K562 (cell line): ENCODE data around the gene ZDHHC12. TPM values are rescaled to one million over a fixed set of nuclear protein-coding genes. Genes with fewer than 3 reads are reported as not detected.

Experiments
- HDAC1 ChIP-seq, 2 experiments: fragments of 450-650 bp; IDR thresholded peaks; 2 replicates each; pipeline ENCODE4 v1.6.1; 2016 to 2017; ENCODE audit warnings: inconsistent platforms in 1 of 2, mild to moderate bottlenecking in 1 of 2, moderate library complexity in 1 of 2
- MEF2A ChIP-seq: IDR thresholded peaks from 2 replicates; pipeline ENCODE4 v1.6.1; 2011; ENCODE audit warnings: low read depth, mild to moderate bottlenecking, low read length, moderate library complexity; ENCODE audit not compliant: control insufficient read depth
- RAD21 ChIP-seq, 2 experiments: fragments of 250-450 bp in 1 of 2; fragments of 450-650 bp in 1 of 2; sonication (Bioruptor Pico) in 1 of 2; formaldehyde crosslinking in 1 of 2; IDR thresholded peaks in 1 of 2; conservative IDR thresholded peaks in 1 of 2; 2 replicates each; pipeline versions ENCODE4 v1.4.0 to v1.8.0; 2020 to 2022; ENCODE audit warnings: mild to moderate bottlenecking in 2 of 2, moderate library complexity in 1 of 2
- SMC3 ChIP-seq: conservative IDR thresholded peaks from 2 replicates; pipeline ENCODE4 v1.6.1; 2011; ENCODE audit warnings: low read depth, low read length, improper control_type of control experiment; ENCODE audit not compliant: insufficient read depth
- THRB ChIP-seq: fragments of 450-650 bp; formaldehyde crosslinking; conservative IDR thresholded peaks from 2 replicates; pipeline ENCODE4 v1.4.0; 2022; ENCODE audit warnings: mild to moderate bottlenecking, missing genetic modification characterization
- WHSC1 ChIP-seq: IDR thresholded peaks from one replicate; pipeline ENCODE4 v1.6.1; 2012; ENCODE audit warnings: low read length, control low read depth, inconsistent platforms
- XRCC4 ChIP-seq: IDR thresholded peaks from one replicate; pipeline ENCODE4 v1.6.1; 2011; ENCODE audit not compliant: insufficient read depth, insufficient read length; ENCODE audit errors: extremely low read depth
- ZBTB7A ChIP-seq: IDR thresholded peaks from 2 replicates; pipeline ENCODE4 v1.6.1; 2011; ENCODE audit warnings: low read depth, mild to moderate bottlenecking, low read length, moderate library complexity, borderline replicate concordance; ENCODE audit not compliant: control insufficient read depth
- ZNF277 ChIP-seq: fragments of 250-450 bp; sonication (Bioruptor Pico); IDR thresholded peaks from 2 replicates; pipeline ENCODE4 v1.8.0; 2022; ENCODE audit warnings: inconsistent platforms, mild to moderate bottlenecking, moderate library complexity, borderline replicate concordance
- ZNF668 ChIP-seq: fragments of 250-450 bp; sonication (Bioruptor Pico); IDR thresholded peaks from 2 replicates; pipeline ENCODE4 v1.8.0; 2022; ENCODE audit warnings: mild to moderate bottlenecking, inconsistent platforms
- polyA plus RNA-seq, 8 experiments: library from polyadenylated mRNA; depleted of rRNA in 4 of 8; stranded (reverse) in 5 of 8; unstranded in 3 of 8; fragments of >200 nt; fragmentation: Nextera tagmentation in 2 of 8; fragmentation: Illumina TruSeq in 1 of 8; extraction: Ambion mirVana in 2 of 8; extraction: Trizol in 1 of 8; gene quantifications; 2 replicates each; pipeline versions ENCODE4 v1.2.1 to v1.2.3, GENCODE V29; 2011 to 2014; ENCODE audit warnings: inconsistent platforms in 1 of 8, missing spikeins in 1 of 8
- total RNA-seq, 7 experiments: library from RNA; depleted of rRNA in 6 of 7; stranded (reverse); fragments of >200 nt in 6 of 7; fragmentation: Illumina TruSeq in 2 of 7; extraction: Trizol in 2 of 7; gene quantifications; 2 replicates each; pipeline versions ENCODE4 v1.2.1 to v1.2.3, GENCODE V29; 2011 to 2021; ENCODE audit warnings: low replicate concordance in 1 of 7

ZDHHC12 gene
- total and polyA plus RNA-seq, 9 of the 15 experiments (the other 6 are each of a cell fraction or from before 2014, with no cell fraction given): 0.21 to 38.0 (median 13.8) TPM

GRCh38 chr9:128723866-128724743, at the start of gene ZDHHC12 (continued):
- 0 out of 2 replicates have a peak, but pooled peaks have one; percentile 57 for TF ChIP-seq ZBTB7A
- no peak for TF ChIP-seq WHSC1
- 0 out of 2 replicates have a peak, but pooled peaks have one; percentile 1 for TF ChIP-seq MEF2A
- TF ChIP-seq XRCC4: no peak
- TF ChIP-seq HDAC1 (IDR thresholded peaks at IDR 0.05): peak in 1 of 2 experiments; percentile 72; a peak in 2 of 4 replicates
- no peak for TF ChIP-seq SMC3
- TF ChIP-seq ZNF668 (CRISPR knock-in tag): no peak
- no peak for TF ChIP-seq THRB (CRISPR knock-in tag)
- no peak for TF ChIP-seq RAD21 (CRISPR knock-in tag; conservative IDR thresholded peaks at IDR 0.05 in 1 of 2, IDR thresholded peaks at IDR 0.05 in 1 of 2)
- TF ChIP-seq ZNF277: no peak
